K562 treated with DMSO at 1 percent for 48 hours (cell line): ENCODE results near the gene DBR1. TPM values are rescaled to one million over a fixed set of nuclear protein-coding genes. Genes with fewer than 3 reads are reported as not detected.

Experiments
- total RNA-seq: library from RNA; unstranded; fragments of 300-600 nt; gene quantifications from 2 replicates; pipeline ENCODE4 v1.2.3, GENCODE V29; 2022; ENCODE audit warnings: low replicate concordance; ENCODE audit errors: extremely low read depth

Gene DBR1, protein sequence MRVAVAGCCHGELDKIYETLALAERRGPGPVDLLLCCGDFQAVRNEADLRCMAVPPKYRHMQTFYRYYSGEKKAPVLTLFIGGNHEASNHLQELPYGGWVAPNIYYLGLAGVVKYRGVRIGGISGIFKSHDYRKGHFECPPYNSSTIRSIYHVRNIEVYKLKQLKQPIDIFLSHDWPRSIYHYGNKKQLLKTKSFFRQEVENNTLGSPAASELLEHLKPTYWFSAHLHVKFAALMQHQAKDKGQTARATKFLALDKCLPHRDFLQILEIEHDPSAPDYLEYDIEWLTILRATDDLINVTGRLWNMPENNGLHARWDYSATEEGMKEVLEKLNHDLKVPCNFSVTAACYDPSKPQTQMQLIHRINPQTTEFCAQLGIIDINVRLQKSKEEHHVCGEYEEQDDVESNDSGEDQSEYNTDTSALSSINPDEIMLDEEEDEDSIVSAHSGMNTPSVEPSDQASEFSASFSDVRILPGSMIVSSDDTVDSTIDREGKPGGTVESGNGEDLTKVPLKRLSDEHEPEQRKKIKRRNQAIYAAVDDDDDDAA
- total RNA-seq: not detected in 2 replicates

DNA sequence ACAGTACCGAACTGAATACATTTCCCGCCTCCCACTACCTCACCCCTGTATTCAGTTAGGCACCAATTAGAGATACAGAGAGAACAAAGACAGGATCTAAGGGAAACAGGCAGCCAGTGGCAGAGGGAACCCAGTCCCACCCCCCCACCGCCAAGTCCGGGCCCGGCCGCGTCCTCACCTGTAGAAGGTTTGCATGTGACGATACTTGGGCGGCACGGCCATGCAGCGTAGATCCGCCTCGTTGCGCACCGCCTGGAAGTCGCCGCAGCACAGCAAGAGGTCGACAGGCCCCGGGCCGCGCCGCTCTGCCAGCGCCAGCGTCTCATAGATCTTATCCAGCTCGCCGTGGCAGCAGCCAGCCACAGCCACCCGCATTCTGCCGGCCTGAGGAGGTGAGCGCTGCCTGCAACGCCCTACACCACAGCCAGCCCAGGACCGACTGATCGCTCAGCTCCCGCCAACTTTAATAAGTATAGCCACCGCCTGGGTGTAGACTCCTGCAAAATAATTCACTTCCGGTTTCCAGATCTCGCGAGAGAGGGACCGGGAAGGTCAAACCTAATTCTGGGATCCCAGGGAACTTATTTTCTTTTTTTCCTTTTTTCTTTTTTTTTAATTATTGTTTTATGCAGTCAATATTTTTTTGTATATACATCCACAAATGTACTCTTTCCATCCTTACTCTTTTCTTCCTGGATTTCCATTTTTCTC lies at the start of gene DBR1:
Gene DBR1, minus strand, starts transcription at position 501 of the 711 bp plus-strand sequence. Its CDS starts 126 bp downstream, at position 375.

DNA sequence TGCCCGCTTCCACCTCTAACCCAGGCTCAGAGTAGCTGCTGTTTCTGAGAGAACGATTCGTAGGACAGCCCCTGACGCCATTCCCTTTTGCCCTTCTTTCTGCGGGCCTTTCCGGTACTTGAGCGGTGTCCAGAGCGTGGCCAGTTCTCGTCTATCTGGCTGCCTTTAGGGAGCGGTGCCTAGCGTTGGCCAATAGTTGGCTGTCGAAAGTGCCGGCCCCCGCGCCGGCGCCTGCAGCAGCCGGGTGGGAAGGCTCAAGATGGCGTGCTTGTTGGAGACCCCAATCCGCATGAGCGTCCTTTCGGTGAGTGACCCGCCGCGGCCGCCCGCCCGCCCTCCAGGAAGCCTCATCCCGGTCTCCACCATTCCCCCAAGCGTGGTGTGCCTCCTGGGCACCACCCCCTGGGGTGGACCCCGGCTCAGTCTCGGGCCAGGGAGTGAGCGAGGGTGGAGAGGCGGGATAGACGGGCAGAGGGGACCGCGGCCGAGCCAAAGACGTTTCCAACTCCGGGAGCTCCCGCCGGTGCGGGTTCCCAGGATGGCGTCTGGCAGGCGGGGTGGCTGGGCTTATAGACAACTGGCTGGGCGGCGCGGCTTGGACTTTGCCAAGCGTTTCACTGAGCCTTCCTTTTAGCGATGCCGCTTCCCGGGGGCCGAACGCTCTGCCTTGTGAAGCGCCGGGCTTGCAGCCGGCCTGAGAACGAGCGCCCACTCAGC lies 12.7 kb upstream of the DBR1 start, which contains the start of gene ARMC8:
Gene ARMC8, plus strand, starts transcription at position 6 of the 717 bp plus-strand sequence. Its CDS starts 254 bp downstream, at position 260.

DNA sequence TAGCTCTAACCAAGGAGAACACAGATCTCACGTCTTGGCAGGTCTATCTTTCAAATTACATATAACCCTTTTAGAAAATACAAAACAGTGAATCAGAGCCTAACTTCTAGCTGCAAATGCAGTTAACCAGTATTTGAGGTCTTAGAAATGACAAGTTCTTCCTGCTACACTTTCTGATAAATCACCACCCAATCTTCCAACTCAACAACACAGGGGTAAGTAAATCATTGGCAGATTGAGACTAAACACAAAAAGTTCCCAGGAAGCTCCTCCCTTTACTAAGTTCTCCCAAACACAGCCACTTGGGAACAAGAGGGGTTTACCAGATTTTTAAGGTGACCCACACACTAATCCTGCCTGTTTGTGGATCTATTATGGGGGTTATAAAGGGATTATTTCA lies 42.5 kb downstream of the DBR1 start, which contains the start of gene A4GNT:
Gene A4GNT, minus strand, starts transcription at position 152 of the 400 bp plus-strand sequence. CDS start 1,134 bp downstream, outside the sequence.

DNA sequence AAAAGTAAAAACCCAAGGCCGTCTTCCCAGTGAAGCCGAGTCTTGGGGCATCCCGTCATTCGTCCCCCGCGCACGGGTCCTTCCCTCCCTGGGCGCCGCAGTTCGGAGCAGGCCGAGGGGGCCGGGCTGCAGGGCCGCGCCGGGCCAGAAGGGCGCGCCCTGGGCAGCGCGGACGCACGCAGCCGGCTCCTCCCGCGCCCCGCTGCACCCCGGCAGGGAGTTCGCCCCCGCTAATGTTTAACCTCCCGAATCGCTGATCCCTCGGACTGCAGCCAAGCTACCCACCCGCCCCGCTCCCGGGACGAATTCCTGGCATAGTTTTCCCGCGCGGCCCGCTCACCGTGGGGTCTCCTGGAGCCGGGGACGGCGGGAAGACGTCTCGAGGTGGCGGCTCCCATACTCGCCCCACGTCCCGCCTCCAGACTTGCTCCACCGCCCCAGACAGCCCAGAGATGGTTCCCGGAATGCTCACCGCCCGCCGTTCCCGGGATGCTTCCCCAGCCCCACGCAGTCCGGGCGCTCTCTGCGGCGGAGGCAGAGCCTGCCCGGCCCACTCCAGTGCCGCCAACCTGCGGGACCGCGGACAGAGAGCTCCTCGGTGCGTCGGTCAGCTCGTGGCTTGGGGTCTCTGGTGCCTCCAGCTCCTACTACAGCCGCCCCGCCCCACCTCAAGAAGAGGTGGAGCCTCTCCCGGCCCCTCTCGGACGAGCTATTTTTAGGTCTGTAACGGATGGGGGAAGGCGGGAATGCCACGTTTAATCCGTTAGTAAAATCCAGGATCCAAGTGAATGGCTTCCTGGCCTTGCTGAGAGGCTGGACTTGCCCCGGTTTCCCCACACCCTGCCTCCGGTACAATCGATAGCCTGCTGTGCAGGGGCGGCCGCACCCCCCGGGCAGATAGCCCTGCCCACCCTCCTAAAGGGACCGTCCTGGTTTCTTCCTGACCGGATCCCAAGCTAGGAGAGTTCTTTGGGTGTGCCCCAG lies 59.4 kb downstream of the DBR1 start, which contains the start of gene DZIP1L:
Gene DZIP1L, minus strand, starts transcription at position 621 of the 984 bp plus-strand sequence. CDS start 11,637 bp downstream, outside the sequence.

Other genes with a start within 250 kb of the DBR1 start
- gene CLDN18, start 164.8 kb downstream of the DBR1 start, total RNA-seq: not detected in 2 replicates
- gene DZIP1L, start 59.3 kb downstream of the DBR1 start, total RNA-seq: not detected in 2 replicates
- not detected in 2 replicates for gene A4GNT, start 42.5 kb downstream of the DBR1 start, total RNA-seq
- not detected in 2 replicates for gene ARMC8, start 12.4 kb upstream of the DBR1 start, total RNA-seq
- gene NME9, start 154.9 kb upstream of the DBR1 start, total RNA-seq: not detected in 2 replicates
- not detected in 2 replicates for gene MRAS, start 173.7 kb upstream of the DBR1 start, total RNA-seq